H1 (cell line): Measurements from ENCODE around the gene ZNF385C. TPM values are rescaled to one million over a fixed set of nuclear protein-coding genes. Genes with fewer than 3 reads are reported as not detected.

ENCODE experiments used
- ASH2L ChIP-seq: fragments of 200-600, 300-600 bp; sonication (generic); IDR thresholded peaks from one replicate; pipeline ENCODE4 v1.7.1; 2017; ENCODE audit warnings: low read length
- CTBP2 ChIP-seq: IDR thresholded peaks from 2 replicates; pipeline ENCODE4 v1.7.0; 2011; ENCODE audit warnings: borderline replicate concordance, mild to moderate bottlenecking, moderate library complexity, mixed read lengths, low read length; ENCODE audit not compliant: insufficient read depth, insufficient read length
- HDAC6 ChIP-seq: IDR thresholded peaks from one replicate; pipeline ENCODE4 v1.7.1; 2012; ENCODE audit warnings: low read depth, mild to moderate bottlenecking, inconsistent platforms, low read length, moderate library complexity
- MAFK ChIP-seq: IDR thresholded peaks from 2 replicates; pipeline ENCODE4 v1.6.1; 2012; ENCODE audit warnings: low read depth, mild to moderate bottlenecking, improper control_type of control experiment, low read length
- POLR2AphosphoS5 ChIP-seq: IDR thresholded peaks from 2 replicates; pipeline ENCODE4 v1.6.1; 2011; ENCODE audit warnings: low read depth, low read length
- RXRA ChIP-seq: IDR thresholded peaks from 2 replicates; pipeline ENCODE4 v1.6.1; 2011; ENCODE audit warnings: low read depth, mild to moderate bottlenecking, low read length, moderate library complexity; ENCODE audit not compliant: insufficient read depth
- TAF1 ChIP-seq: IDR thresholded peaks from 2 replicates; pipeline ENCODE4 v1.6.1; 2011; ENCODE audit warnings: mild to moderate bottlenecking, low read depth, low read length
- TAF7 ChIP-seq: optimal IDR thresholded peaks from 2 replicates; pipeline ENCODE3; 2011; ENCODE audit warnings: low read depth, mild to moderate bottlenecking, inconsistent platforms, low read length, moderate library complexity, borderline replicate concordance
- polyA plus RNA-seq, 7 experiments: library from polyadenylated mRNA; depleted of rRNA in 3 of 7; stranded (reverse) in 5 of 7; unstranded in 2 of 7; fragments of >200 nt in 5 of 7; fragments of 200-250 nt in 2 of 7; gene quantifications; 1 replicate in 5 of 7; 2 replicates in 1 of 7; 4 replicates in 1 of 7; pipeline versions ENCODE4 v1.2.1 to v1.2.3, GENCODE V29; 2011 to 2013; ENCODE audit warnings: missing spikeins in 2 of 7, mixed read lengths in 2 of 7
- total RNA-seq: library from RNA; stranded (reverse); fragmentation: NEBNext Ultra II Directional; extraction: Animal tissue kit (Norgen Biotek cat#: 25700); gene quantifications from 2 replicates; pipeline ENCODE4 v1.2.1, GENCODE V29; 2021
- TF ChIP-seq, protein P1 (sequence below): IDR thresholded peaks from 2 replicates; pipeline ENCODE4 v1.6.1; 2011; ENCODE audit warnings: low read depth, mild to moderate bottlenecking, low read length; ENCODE audit not compliant: insufficient read depth

ZNF385C gene
- total and polyA plus RNA-seq, 2 of the 8 experiments (the other 6 are each of a cell fraction or from before 2014, with no cell fraction given): 3.9 to 6.1 TPM

GRCh38 chr17:42120161-42120769 lies 22.0 kb upstream of the ZNF385C start (continued):
- TF ChIP-seq POLR2AphosphoS5 (no peak), RXRA (no peak), ASH2L (no peak), HDAC6 (no peak), MAFK (no peak), CTBP2 (no peak), TAF1 (no peak), TAF7 (no peak)
- TF ChIP-seq, protein P1, sequence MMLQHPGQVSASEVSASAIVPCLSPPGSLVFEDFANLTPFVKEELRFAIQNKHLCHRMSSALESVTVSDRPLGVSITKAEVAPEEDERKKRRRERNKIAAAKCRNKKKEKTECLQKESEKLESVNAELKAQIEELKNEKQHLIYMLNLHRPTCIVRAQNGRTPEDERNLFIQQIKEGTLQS: no peak
- TF ChIP-seq, all 59 proteins: peak for 0
